ENCODE measurements around the gene SLC39A11.
"Not testable (repeated sequence)": the region's sequence is repeated elsewhere in the genome, so short reads cannot be mapped to it uniquely, and the experiment has no call there.

The SLC39A11 gene

DNA sequence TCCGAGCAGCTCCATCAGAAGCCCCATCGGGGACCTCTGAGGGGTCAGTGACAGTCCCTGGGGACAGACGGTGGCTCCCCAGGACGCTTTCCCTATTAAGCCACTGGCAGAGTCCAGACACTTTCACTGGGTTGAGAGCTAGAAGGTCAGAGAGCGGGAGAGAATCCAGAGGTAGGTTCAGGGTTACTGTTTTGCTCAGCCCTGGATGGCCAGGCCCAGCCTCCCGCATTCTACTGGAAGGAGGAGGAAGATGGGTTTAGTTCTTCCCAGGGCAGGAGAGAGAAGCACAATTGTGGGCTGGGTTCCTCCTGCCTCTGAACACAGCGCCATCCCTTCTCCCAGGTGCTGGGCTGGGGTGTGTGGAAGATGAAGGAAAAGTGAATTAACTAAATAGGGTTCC, 452.8 kb downstream of the SLC39A11 start:
- Histone ChIP-seq H3K27me3 (ENCODE audit: insufficient read depth, poor library complexity, severe bottlenecking) (no peaks in the 10 kb centered on the region), H3K4me3 (replicated peaks; ENCODE audit: insufficient read depth, low read length) (no peak overlapping the region), H3K27ac (replicated peaks) (no peak overlapping the region)
- DNase-seq (ENCODE audit: low read depth in 1 of 2, low spot score in 1 of 2) = no peak
- TF ChIP-seq REST (IDR thresholded peaks at IDR 0.05; ENCODE audit: insufficient replicate concordance, low read depth) (no peak), GABPA (IDR thresholded peaks at IDR 0.05; ENCODE audit: low read depth) (no peak), POLR2AphosphoS5 (IDR thresholded peaks at IDR 0.05; ENCODE audit: low read depth) (no peak), SPI1 (IDR thresholded peaks at IDR 0.05; ENCODE audit: borderline replicate concordance, low read depth) (no peak)
- TF ChIP-seq, protein P1, sequence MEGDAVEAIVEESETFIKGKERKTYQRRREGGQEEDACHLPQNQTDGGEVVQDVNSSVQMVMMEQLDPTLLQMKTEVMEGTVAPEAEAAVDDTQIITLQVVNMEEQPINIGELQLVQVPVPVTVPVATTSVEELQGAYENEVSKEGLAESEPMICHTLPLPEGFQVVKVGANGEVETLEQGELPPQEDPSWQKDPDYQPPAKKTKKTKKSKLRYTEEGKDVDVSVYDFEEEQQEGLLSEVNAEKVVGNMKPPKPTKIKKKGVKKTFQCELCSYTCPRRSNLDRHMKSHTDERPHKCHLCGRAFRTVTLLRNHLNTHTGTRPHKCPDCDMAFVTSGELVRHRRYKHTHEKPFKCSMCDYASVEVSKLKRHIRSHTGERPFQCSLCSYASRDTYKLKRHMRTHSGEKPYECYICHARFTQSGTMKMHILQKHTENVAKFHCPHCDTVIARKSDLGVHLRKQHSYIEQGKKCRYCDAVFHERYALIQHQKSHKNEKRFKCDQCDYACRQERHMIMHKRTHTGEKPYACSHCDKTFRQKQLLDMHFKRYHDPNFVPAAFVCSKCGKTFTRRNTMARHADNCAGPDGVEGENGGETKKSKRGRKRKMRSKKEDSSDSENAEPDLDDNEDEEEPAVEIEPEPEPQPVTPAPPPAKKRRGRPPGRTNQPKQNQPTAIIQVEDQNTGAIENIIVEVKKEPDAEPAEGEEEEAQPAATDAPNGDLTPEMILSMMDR (IDR thresholded peaks at IDR 0.05; ENCODE audit: insufficient read depth, low read length) = no peak

- not testable (repeated sequence) for H3K27me3 ChIP-seq (ENCODE audit: insufficient read depth, poor library complexity, severe bottlenecking); DNase-seq (ENCODE audit: low read depth in 1 of 2, low spot score in 1 of 2); H3K4me3 ChIP-seq (replicated peaks; ENCODE audit: insufficient read depth, low read length); H3K27ac ChIP-seq (replicated peaks)
Observed at GRCh38 chr17:72638932-72639331, 453.6 kb downstream of the SLC39A11 start.

GRCh38 chr17:72635034-72635635, 457.4 kb downstream of the SLC39A11 start:
- no peak for DNase-seq (ENCODE audit: low read depth in 1 of 2, low spot score in 1 of 2)
- TF ChIP-seq REST (IDR thresholded peaks at IDR 0.05; ENCODE audit: insufficient replicate concordance, low read depth) (no peak), SPI1 (IDR thresholded peaks at IDR 0.05; ENCODE audit: borderline replicate concordance, low read depth) (no peak), GABPA (IDR thresholded peaks at IDR 0.05; ENCODE audit: low read depth) (no peak), POLR2AphosphoS5 (IDR thresholded peaks at IDR 0.05; ENCODE audit: low read depth) (no peak)
- TF ChIP-seq, protein P1 (IDR thresholded peaks at IDR 0.05; ENCODE audit: insufficient read depth, low read length) = no peak
- H3K4me3 ChIP-seq (replicated peaks; ENCODE audit: insufficient read depth, low read length) = no peak overlapping the region
- no peak overlapping the region for H3K27ac ChIP-seq (replicated peaks)
- H3K27me3 ChIP-seq (ENCODE audit: insufficient read depth, poor library complexity, severe bottlenecking) = no peaks in the 10 kb centered on the region

DNA sequence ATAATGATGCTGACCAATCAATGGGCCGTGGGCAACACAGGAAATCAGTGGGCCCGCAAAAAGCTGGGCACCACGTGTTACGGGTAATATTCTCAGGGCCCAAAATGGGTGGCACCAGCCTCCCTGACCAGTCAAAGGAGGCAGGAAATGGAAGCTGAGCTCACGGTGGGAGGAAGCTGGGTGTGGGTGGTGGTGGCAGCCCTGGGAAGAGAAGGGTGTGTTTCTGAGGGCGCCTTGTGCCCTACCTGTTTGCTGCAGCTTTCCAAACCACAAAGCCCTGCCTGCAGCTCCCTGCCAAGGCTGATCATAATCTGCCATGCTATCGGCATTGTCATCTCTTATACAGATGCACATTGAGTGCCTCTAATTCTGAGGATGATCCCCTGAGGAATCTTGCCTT, 457.9 kb downstream of the SLC39A11 start:
- no peak for DNase-seq (ENCODE audit: low read depth in 1 of 2, low spot score in 1 of 2)
- no peak for TF ChIP-seq GABPA (IDR thresholded peaks at IDR 0.05; ENCODE audit: low read depth)
- TF ChIP-seq REST (IDR thresholded peaks at IDR 0.05; ENCODE audit: insufficient replicate concordance, low read depth) = no peak
- no peak for TF ChIP-seq POLR2AphosphoS5 (IDR thresholded peaks at IDR 0.05; ENCODE audit: low read depth)
- Histone ChIP-seq H3K4me3 (replicated peaks; ENCODE audit: insufficient read depth, low read length) (no peak overlapping the region), H3K27ac (replicated peaks) (no peak overlapping the region), H3K27me3 (ENCODE audit: insufficient read depth, poor library complexity, severe bottlenecking) (no peaks in the 10 kb centered on the region)

Data from HL-60 (cell line).